ENCODE data around the gene PHTF2. TPM values are rescaled to one million over a fixed set of nuclear protein-coding genes. Genes with fewer than 3 reads are reported as not detected.

The PHTF2 gene
- total RNA-seq, result 10 to 100 TPM; 33.6 to 39.5 TPM

- H3K4me1 Mint-ChIP-seq, result peaks cover 68% of the 10 kb centered on the region
- no peaks in the 10 kb centered on the region for H3K9me3 Mint-ChIP-seq
- CTCF ChIA-PET, result interaction anchor here (0.5 to 1.5 kb wide), 7 partner anchors 10 to 102 kb away, joined by 3 to 6 read pairs (median 3); partner anchors contain the start of gene RSBN1L
- POLR2A ChIA-PET, result interaction anchor here (0.6 kb wide), 2 partner anchors 10 to 18 kb away, joined by 3 read pairs; no protein-coding TSS in a partner anchor
- DNase-seq, result peak; percentile 97
- H3K4me3 Mint-ChIP-seq, result peak within 1 kb of the TSS; percentile 84
- no peaks in the 10 kb centered on the region for H3K27me3 Mint-ChIP-seq
- peak within 1 kb of the TSS; percentile 91 for H3K27ac Mint-ChIP-seq
- peaks cover 36% of the 10 kb centered on the region for H3K36me3 Mint-ChIP-seq (ENCODE audit: low read depth)
Observed at GRCh38 chr7:77798394-77799077, at the start of gene PHTF2, which contains the start of gene TMEM60. TSS of gene PHTF2 (plus strand) at chr7:77798773. TSS of gene TMEM60 (minus strand) at chr7:77798434. CDS start at chr7:77794373, 4,061 bp downstream.

GRCh38 chr7:77752016-77752415, 46.6 kb upstream of the PHTF2 start:
- H3K27ac Mint-ChIP-seq, result no peak overlapping the region
- DNase-seq, result no peak
- H3K4me1 Mint-ChIP-seq, result peaks cover 30% of the 10 kb centered on the region
- no peak overlapping the region for H3K4me3 Mint-ChIP-seq
- H3K27me3 Mint-ChIP-seq, result no peaks in the 10 kb centered on the region
- CTCF ChIA-PET, result no interaction called here
- H3K36me3 Mint-ChIP-seq (ENCODE audit: low read depth), result peaks cover 23% of the 10 kb centered on the region
- POLR2A ChIA-PET, result no interaction called here
- H3K9me3 Mint-ChIP-seq, result no peaks in the 10 kb centered on the region

GRCh38 chr7:77753173-77753572, 45.4 kb upstream of the PHTF2 start:
- H3K9me3 Mint-ChIP-seq, result no peaks in the 10 kb centered on the region
- H3K4me3 Mint-ChIP-seq, result no peak overlapping the region
- H3K4me1 Mint-ChIP-seq, result peaks cover 29% of the 10 kb centered on the region
- H3K27me3 Mint-ChIP-seq, result no peaks in the 10 kb centered on the region
- CTCF ChIA-PET, result no interaction called here
- H3K27ac Mint-ChIP-seq, result no peak overlapping the region
- peaks cover 19% of the 10 kb centered on the region for H3K36me3 Mint-ChIP-seq (ENCODE audit: low read depth)
- POLR2A ChIA-PET, result no interaction called here
- DNase-seq, result no peak

GRCh38 chr7:77757589-77757988, 41.0 kb upstream of the PHTF2 start:
- Mint-ChIP-seq H3K36me3 (ENCODE audit: low read depth) (no peaks in the 10 kb centered on the region), H3K27ac (no peak overlapping the region), H3K4me1 (peaks cover 20% of the 10 kb centered on the region), H3K27me3 (no peaks in the 10 kb centered on the region), H3K9me3 (no peaks in the 10 kb centered on the region), H3K4me3 (no peak overlapping the region)
- no peak for DNase-seq
- ChIA-PET POLR2A (no interaction called here), CTCF (interaction anchor here (0.9 to 1.6 kb wide), 3 partner anchors 10 to 99 kb away, joined by 3 to 4 read pairs (median 3); no protein-coding TSS in a partner anchor)

GRCh38 chr7:77759294-77759889, 39.2 kb upstream of the PHTF2 start:
- ChIA-PET POLR2A (no interaction called here), CTCF (interaction anchor here (0.6 to 1.3 kb wide), 3 partner anchors 13 to 108 kb away, joined by 3 to 5 read pairs (median 4); no protein-coding TSS in a partner anchor)
- no peaks in the 10 kb centered on the region for H3K27me3 Mint-ChIP-seq
- H3K4me1 Mint-ChIP-seq, result peaks cover 13% of the 10 kb centered on the region
- peak; percentile 84 for DNase-seq
- H3K27ac Mint-ChIP-seq, result no peak overlapping the region
- H3K36me3 Mint-ChIP-seq (ENCODE audit: low read depth), result no peaks in the 10 kb centered on the region
- no peak overlapping the region for H3K4me3 Mint-ChIP-seq
- no peaks in the 10 kb centered on the region for H3K9me3 Mint-ChIP-seq

GRCh38 chr7:77760809-77761453, 37.6 kb upstream of the PHTF2 start:
- POLR2A ChIA-PET, result no interaction called here
- Mint-ChIP-seq H3K36me3 (ENCODE audit: low read depth) (peaks cover 5% of the 10 kb centered on the region), H3K9me3 (no peaks in the 10 kb centered on the region)

GRCh38 chr7:77765481-77765880, 33.1 kb upstream of the PHTF2 start:
- H3K36me3 Mint-ChIP-seq (ENCODE audit: low read depth), result peaks cover 15% of the 10 kb centered on the region
- no peaks in the 10 kb centered on the region for H3K27me3 Mint-ChIP-seq
- no peak overlapping the region for H3K27ac Mint-ChIP-seq
- no peak for DNase-seq
- H3K4me1 Mint-ChIP-seq, result peaks cover 4% of the 10 kb centered on the region
- H3K4me3 Mint-ChIP-seq, result no peak overlapping the region
- H3K9me3 Mint-ChIP-seq, result no peaks in the 10 kb centered on the region
- POLR2A ChIA-PET, result interaction anchor here (0.6 kb wide), 1 partner anchor 91 kb away, joined by 8 read pairs; no protein-coding TSS in a partner anchor
- CTCF ChIA-PET, result interaction anchor here (1.6 kb wide), 1 partner anchor 23 kb away, joined by 3 read pairs; no protein-coding TSS in a partner anchor

More at GRCh38 chr7:77760809-77761453, 37.6 kb upstream of the PHTF2 start:
- no peak overlapping the region for H3K27ac Mint-ChIP-seq
- H3K27me3 Mint-ChIP-seq, result no peaks in the 10 kb centered on the region
- H3K4me1 Mint-ChIP-seq, result peaks cover 11% of the 10 kb centered on the region
- no peak overlapping the region for H3K4me3 Mint-ChIP-seq
- CTCF ChIA-PET, result no interaction called here
- DNase-seq, result no peak

- H3K27me3 Mint-ChIP-seq, result no peaks in the 10 kb centered on the region
- POLR2A ChIA-PET, result interaction anchor here (0.6 kb wide), 1 partner anchor 92 kb away, joined by 8 read pairs; no protein-coding TSS in a partner anchor
Observed at GRCh38 chr7:77765906-77766800, 32.4 kb upstream of the PHTF2 start.

GRCh38 chr7:77766801-77767605, 31.6 kb upstream of the PHTF2 start:
- Mint-ChIP-seq H3K4me1 (peaks cover 4% of the 10 kb centered on the region), H3K27ac (peak overlapping the region; percentile 46), H3K27me3 (no peaks in the 10 kb centered on the region), H3K9me3 (no peaks in the 10 kb centered on the region), H3K4me3 (no peak overlapping the region), H3K36me3 (ENCODE audit: low read depth) (peaks cover 19% of the 10 kb centered on the region)
- DNase-seq, result no peak
- ChIA-PET CTCF (interaction anchor here (0.6 to 1.6 kb wide), 3 partner anchors 9 to 108 kb away, joined by 3 read pairs; no protein-coding TSS in a partner anchor), POLR2A (no interaction called here)

More at GRCh38 chr7:77765906-77766800, 32.4 kb upstream of the PHTF2 start:
- H3K27ac Mint-ChIP-seq, result peak overlapping the region; percentile 46
- CTCF ChIA-PET, result interaction anchor here (0.6 to 1.6 kb wide), 3 partner anchors 22 to 177 kb away, joined by 3 read pairs; no protein-coding TSS in a partner anchor
- peaks cover 4% of the 10 kb centered on the region for H3K4me1 Mint-ChIP-seq
- H3K9me3 Mint-ChIP-seq, result no peaks in the 10 kb centered on the region
- peaks cover 19% of the 10 kb centered on the region for H3K36me3 Mint-ChIP-seq (ENCODE audit: low read depth)
- DNase-seq, result no peak
- H3K4me3 Mint-ChIP-seq, result no peak overlapping the region

- H3K27me3 Mint-ChIP-seq, result no peaks in the 10 kb centered on the region
- no peak overlapping the region for H3K27ac Mint-ChIP-seq
- no peak overlapping the region for H3K4me3 Mint-ChIP-seq
- H3K36me3 Mint-ChIP-seq (ENCODE audit: low read depth), result peaks cover 32% of the 10 kb centered on the region
- peaks cover 2% of the 10 kb centered on the region for H3K4me1 Mint-ChIP-seq
- ChIA-PET CTCF (no interaction called here), POLR2A (no interaction called here)
- DNase-seq, result no peak
- H3K9me3 Mint-ChIP-seq, result no peaks in the 10 kb centered on the region
Observed at GRCh38 chr7:77770316-77770715, 28.3 kb upstream of the PHTF2 start.

GRCh38 chr7:77771901-77772300, 26.7 kb upstream of the PHTF2 start:
- no peak overlapping the region for H3K27ac Mint-ChIP-seq
- H3K36me3 Mint-ChIP-seq (ENCODE audit: low read depth), result peaks cover 36% of the 10 kb centered on the region
- no peaks in the 10 kb centered on the region for H3K9me3 Mint-ChIP-seq
- ChIA-PET CTCF (interaction anchor here (1.5 kb wide), 1 partner anchor 12 kb away, joined by 4 read pairs; no protein-coding TSS in a partner anchor), POLR2A (no interaction called here)
- no peak for DNase-seq
- H3K4me1 Mint-ChIP-seq, result peaks cover 2% of the 10 kb centered on the region
- no peaks in the 10 kb centered on the region for H3K27me3 Mint-ChIP-seq
- no peak overlapping the region for H3K4me3 Mint-ChIP-seq

Measured in activated CD4-positive, alpha-beta T cell treated with anti-CD3 and anti-CD28 coated beads, Interleukin-2, amount 10 ng/mL, durations not matched to agents 7 days and 5 days (primary cell).